CD14-positive monocyte (primary cell): ENCODE data around the gene SECISBP2L. TPM values are rescaled to one million over a fixed set of nuclear protein-coding genes. Genes with fewer than 3 reads are reported as not detected.

ENCODE experiments used
- DNase-seq, 3 donors: peaks; one replicate each; pipeline ENCODE4 v3.0.0-alpha.2; 2011 to 2022
- H2AFZ ChIP-seq: 2 replicates; pipeline ENCODE4 v1.6.0; 2012; ENCODE audit warnings: mild to moderate bottlenecking, low read depth, low read length, inconsistent platforms; ENCODE audit not compliant: insufficient read depth, poor library complexity, severe bottlenecking
- H3K27ac ChIP-seq, 2 donors: 1 replicate in 1 of 2; 2 replicates in 1 of 2; pipeline ENCODE4 v1.5.1; 2012 to 2013; ENCODE audit warnings: low read length in 2 of 2, control low read depth in 1 of 2, inconsistent platforms in 1 of 2, low read depth in 1 of 2, mild to moderate bottlenecking in 1 of 2
- H3K27me3 ChIP-seq, 2 donors: one replicate each; pipeline versions ENCODE4 v1.6.0 to v1.6.1; 2011 to 2013; ENCODE audit warnings: low read length in 2 of 2; ENCODE audit not compliant: control insufficient read depth in 2 of 2, insufficient read depth in 2 of 2
- H3K36me3 ChIP-seq, 2 donors: replicated peaks in 1 of 2; 1 replicate in 1 of 2; 2 replicates in 1 of 2; pipeline versions ENCODE4 v1.5.1 to v1.6.1; 2012 to 2013; ENCODE audit warnings: low read length in 2 of 2, control low read depth in 1 of 2, inconsistent platforms in 1 of 2, mild to moderate bottlenecking in 1 of 2; ENCODE audit not compliant: insufficient read depth in 2 of 2, control insufficient read depth in 1 of 2
- H3K4me1 ChIP-seq, 2 donors: 1 replicate in 1 of 2; 2 replicates in 1 of 2; pipeline versions ENCODE4 v1.5.1 to v1.6.1; 2012 to 2013; ENCODE audit warnings: low read length in 2 of 2, control low read depth in 1 of 2, inconsistent platforms in 1 of 2, mild to moderate bottlenecking in 1 of 2, moderate library complexity in 1 of 2; ENCODE audit not compliant: insufficient read depth in 2 of 2, control insufficient read depth in 1 of 2
- H3K4me2 ChIP-seq: replicated peaks from 2 replicates; pipeline ENCODE3; 2012; ENCODE audit warnings: low read length, moderate library complexity, mild to moderate bottlenecking; ENCODE audit not compliant: poor library complexity, severe bottlenecking; ENCODE audit errors: extremely low read depth
- H3K4me3 ChIP-seq, 3 experiments: fragments of 200-600 bp in 1 of 3; sonication (generic) in 1 of 3; replicated peaks in 1 of 3; 1 replicate in 2 of 3; 2 replicates in 1 of 3; pipeline ENCODE4 v1.5.1; 2011 to 2013; ENCODE audit warnings: low read length in 3 of 3, mild to moderate bottlenecking in 3 of 3, control low read depth in 2 of 3, low read depth in 2 of 3, inconsistent platforms in 1 of 3, moderate library complexity in 1 of 3
- H3K79me2 ChIP-seq: 2 replicates; pipeline ENCODE4 v1.6.0; 2012; ENCODE audit warnings: mild to moderate bottlenecking, control low read depth, inconsistent platforms, low read length, moderate library complexity; ENCODE audit not compliant: insufficient read depth
- H3K9ac ChIP-seq: 2 replicates; pipeline ENCODE4 v1.6.0; 2017; ENCODE audit warnings: low read length, mild to moderate bottlenecking; ENCODE audit not compliant: insufficient read depth, poor library complexity, severe bottlenecking
- H3K9me3 ChIP-seq, 2 donors: replicated peaks in 1 of 2; 1 replicate in 1 of 2; 2 replicates in 1 of 2; pipeline versions ENCODE4 v1.5.1 to v1.6.1; 2012 to 2013; ENCODE audit warnings: low read length in 2 of 2, control low read depth in 1 of 2; ENCODE audit not compliant: control insufficient read depth in 1 of 2, insufficient read depth in 1 of 2
- H4K20me1 ChIP-seq: 2 replicates; pipeline ENCODE4 v1.6.0; 2012; ENCODE audit warnings: mild to moderate bottlenecking, low read length, control low read depth, moderate library complexity; ENCODE audit not compliant: insufficient read depth
- H3K27ac Mint-ChIP-seq, 7 donors: one replicate each; pipeline ENCODE4 v1.8.0; 2020; ENCODE audit warnings: mild to moderate bottlenecking in 7 of 7, mixed read lengths in 7 of 7, moderate library complexity in 6 of 7, inconsistent platforms in 2 of 7
- H3K27me3 Mint-ChIP-seq, 3 donors: one replicate each; pipeline ENCODE4 v1.8.0; 2021 to 2022; ENCODE audit warnings: low read depth in 3 of 3, mild to moderate bottlenecking in 3 of 3, mixed read lengths in 3 of 3, moderate library complexity in 3 of 3, inconsistent platforms in 1 of 3
- H3K36me3 Mint-ChIP-seq, 2 donors: one replicate each; pipeline ENCODE4 v1.8.0; 2020; ENCODE audit warnings: mixed read lengths in 2 of 2, inconsistent platforms in 1 of 2, mild to moderate bottlenecking in 1 of 2
- H3K4me1 Mint-ChIP-seq: one replicate; pipeline ENCODE4 v1.8.0; 2020; ENCODE audit warnings: mild to moderate bottlenecking, mixed read lengths
- H3K4me3 Mint-ChIP-seq, 2 donors: one replicate each; pipeline ENCODE4 v1.8.0; 2020; ENCODE audit warnings: mild to moderate bottlenecking in 2 of 2, mixed read lengths in 2 of 2, moderate library complexity in 1 of 2
- H3K9me3 Mint-ChIP-seq, 7 donors: one replicate each; pipeline ENCODE4 v1.8.0; 2020 to 2022; ENCODE audit warnings: mixed read lengths in 7 of 7, mild to moderate bottlenecking in 6 of 7, moderate library complexity in 6 of 7, inconsistent platforms in 2 of 7
- CTCF ChIP-seq: fragments of 200-600 bp; IDR thresholded peaks from one replicate; pipeline ENCODE4 v1.8.0; 2022; ENCODE audit warnings: antibody characterized with exemption, mild to moderate bottlenecking
- WGBS: methylation state at CpG from one replicate; pipeline ENCODE4 v1.1.5; 2013; ENCODE audit warnings: missing lambda C conversion rate; ENCODE audit not compliant: insufficient coverage; 5-methylcytosine and 5-hydroxymethylcytosine counted together
- intact Hi-C, 2 donors: fragments of 100-400 bp; cut with micrococcal nuclease; formaldehyde crosslinking; loops; one replicate each; pipeline versions ENCODE4 v1.15.0 to v1.15.1; 2023
- polyA plus RNA-seq, 3 donors: library from polyadenylated mRNA; depleted of rRNA in 1 of 3; unstranded in 2 of 3; stranded (reverse) in 1 of 3; fragments of 300-500 nt in 2 of 3; fragments of >200 nt in 1 of 3; fragmentation: Illumina TruSeq in 2 of 3; gene quantifications; 1 replicate in 2 of 3; 2 replicates in 1 of 3; pipeline ENCODE4 v1.2.3, GENCODE V29; 2012 to 2021

Gene SECISBP2L
- polyA plus RNA-seq, 3 donors: 5.0 to 19.8 (median 9.5) TPM

GRCh38 chr15:49085696-49086459 lies 39.6 kb upstream of the SECISBP2L start:
- Mint-ChIP-seq H3K4me3 (no peak overlapping the region), H3K9me3 (no peaks in the 10 kb centered on the region), H3K4me1 (no peaks in the 10 kb centered on the region), H3K27me3 (no peaks in the 10 kb centered on the region), H3K36me3 (no peaks in the 10 kb centered on the region), H3K27ac (no peak overlapping the region)
- no peak overlapping the region for H2AFZ ChIP-seq
- H3K27me3 ChIP-seq: no peaks in the 10 kb centered on the region
- H3K36me3 ChIP-seq: no peaks in the 10 kb centered on the region
- no peaks in the 10 kb centered on the region for H3K79me2 ChIP-seq
- no peaks in the 10 kb centered on the region for H3K9me3 ChIP-seq
- H3K4me3 ChIP-seq: no peak overlapping the region
- no peaks in the 10 kb centered on the region for H3K4me1 ChIP-seq
- no peaks in the 10 kb centered on the region for H4K20me1 ChIP-seq
- H3K9ac ChIP-seq: no peak overlapping the region
- H3K27ac ChIP-seq: no peak overlapping the region
- DNase-seq: no peak
- TF ChIP-seq CTCF: no peak
- intact Hi-C loops: no loop called here
- 100% methylated on average over 1 of the region's 5 CpGs for WGBS
- no peak overlapping the region for H3K4me2 ChIP-seq

GRCh38 chr15:49084285-49084570 lies 38.0 kb upstream of the SECISBP2L start:
- Histone ChIP-seq H2AFZ (no peak overlapping the region), H3K4me1 (no peaks in the 10 kb centered on the region), H3K27me3 (no peaks in the 10 kb centered on the region), H3K36me3 (no peaks in the 10 kb centered on the region), H3K9me3 (no peaks in the 10 kb centered on the region), H3K4me2 (no peak overlapping the region), H3K79me2 (no peaks in the 10 kb centered on the region), H3K4me3 (no peak overlapping the region), H3K27ac (no peak overlapping the region), H4K20me1 (no peaks in the 10 kb centered on the region), H3K9ac (no peak overlapping the region)
- no peak for TF ChIP-seq CTCF
- no peak overlapping the region for H3K27ac Mint-ChIP-seq
- no peak for DNase-seq
- WGBS: no CpG with 5 or more reads among the region's 3 CpGs
- intact Hi-C loops: no loop called here
- H3K4me1 Mint-ChIP-seq: no peaks in the 10 kb centered on the region
- H3K27me3 Mint-ChIP-seq: peaks cover 0 to 2% (median 1%) of the 10 kb centered on the region in 3 donors
- H3K4me3 Mint-ChIP-seq: no peak overlapping the region
- peaks cover 0 to 4% (median 1%) of the 10 kb centered on the region in 7 donors for H3K9me3 Mint-ChIP-seq
- no peaks in the 10 kb centered on the region for H3K36me3 Mint-ChIP-seq
